SKM-1 (cell line): Measurements from ENCODE around the gene CBX4.
A peak's percentile ranks its signal among the peaks of the same experiment; 100 is the strongest.

Experiments
- DNase-seq: peaks from one replicate; lab custom pipeline; 2025; ENCODE audit not compliant: unreplicated experiment; lab: John Stamatoyannopoulos, UW

Gene CBX4

GRCh38 chr17:79802039-79802735, 37.1 kb downstream of the CBX4 start:
- no peak for DNase-seq

GRCh38 chr17:79801156-79802038, 37.8 kb downstream of the CBX4 start:
- no peak for DNase-seq

GRCh38 chr17:79800325-79801155, 38.7 kb downstream of the CBX4 start:
- no peak for DNase-seq

GRCh38 chr17:79799538-79800324, 39.5 kb downstream of the CBX4 start:
- no peak for DNase-seq

- no peak for DNase-seq
Measured at GRCh38 chr17:79799174-79799537, 40.1 kb downstream of the CBX4 start.

GRCh38 chr17:79798299-79799173, 40.7 kb downstream of the CBX4 start:
- DNase-seq = no peak

GRCh38 chr17:79797492-79798298, 41.5 kb downstream of the CBX4 start:
- DNase-seq = no peak

- peak; percentile 99 for DNase-seq
Measured at GRCh38 chr17:79796763-79797491, 42.3 kb downstream of the CBX4 start, which contains the start of gene CBX8. CBX8 (minus strand) TSS chr17:79797077; CDS start chr17:79796998, 79 bp downstream.

GRCh38 chr17:79796444-79796762, 42.8 kb downstream of the CBX4 start:
- DNase-seq = no peak

- DNase-seq = no peak
Measured at GRCh38 chr17:79795795-79796443, 43.3 kb downstream of the CBX4 start.

GRCh38 chr17:79794659-79795511, 44.4 kb downstream of the CBX4 start:
- DNase-seq = no peak

GRCh38 chr17:79793924-79794304, 45.3 kb downstream of the CBX4 start:
- DNase-seq = no peak

- no peak for DNase-seq
Measured at GRCh38 chr17:79792984-79793923, 46.0 kb downstream of the CBX4 start.

- no peak for DNase-seq
Measured at GRCh38 chr17:79792341-79792871, 46.8 kb downstream of the CBX4 start.

- DNase-seq = no peak
Measured at GRCh38 chr17:79791735-79792161, 47.5 kb downstream of the CBX4 start.
